Ecto neural progenitor cell (in vitro differentiated cells): Measurements from ENCODE around the gene ELP1.

Source experiments
- DNase-seq: peaks from one replicate; pipeline ENCODE4 v3.0.0-alpha.2; 2018; ENCODE audit warnings: low spot score

The ELP1 gene

GRCh38 chr9:108882052-108882888, 51.7 kb downstream of the ELP1 start:
- no peak for DNase-seq

- no peak for DNase-seq
Measured at GRCh38 chr9:108880738-108881316, 53.1 kb downstream of the ELP1 start.

GRCh38 chr9:108877524-108877923, 56.4 kb downstream of the ELP1 start:
- no peak for DNase-seq

- no peak for DNase-seq
Measured at GRCh38 chr9:108876425-108876824, 57.5 kb downstream of the ELP1 start.

- no peak for DNase-seq
Measured at GRCh38 chr9:108874058-108874788, 59.7 kb downstream of the ELP1 start.

- no peak for DNase-seq
Measured at GRCh38 chr9:108869092-108869725, 64.7 kb downstream of the ELP1 start.

- no peak for DNase-seq
Measured at GRCh38 chr9:108867829-108868228, 66.1 kb downstream of the ELP1 start.

- no peak for DNase-seq
Measured at GRCh38 chr9:108867116-108867515, 66.8 kb downstream of the ELP1 start.

GRCh38 chr9:108866001-108866420, 67.9 kb downstream of the ELP1 start:
- DNase-seq: no peak

- no peak for DNase-seq
Measured at GRCh38 chr9:108865037-108865436, 68.9 kb downstream of the ELP1 start.

GRCh38 chr9:108864446-108864845, 69.5 kb downstream of the ELP1 start:
- no peak for DNase-seq

- DNase-seq: no peak
Measured at GRCh38 chr9:108863891-108864290, 70.0 kb downstream of the ELP1 start.

GRCh38 chr9:108861997-108862396, 71.9 kb downstream of the ELP1 start, which contains the start of gene ACTL7A:
Gene ACTL7A, plus strand, starts transcription at chr9:108862266. Its CDS starts 57 bp downstream, at chr9:108862323.
- no peak for DNase-seq

GRCh38 chr9:108861464-108861863, 72.5 kb downstream of the ELP1 start:
- DNase-seq: no peak

- no peak for DNase-seq
Measured at GRCh38 chr9:108860764-108861163, 73.2 kb downstream of the ELP1 start.

GRCh38 chr9:108860354-108860753, 73.6 kb downstream of the ELP1 start:
- DNase-seq: no peak

GRCh38 chr9:108859459-108860114, 74.3 kb downstream of the ELP1 start:
- no peak for DNase-seq

- no peak for DNase-seq
Measured at GRCh38 chr9:108857572-108857971, 76.4 kb downstream of the ELP1 start.

- no peak for DNase-seq
Measured at GRCh38 chr9:108855888-108856287, 78.0 kb downstream of the ELP1 start, which contains the start of gene ACTL7B. Gene ACTL7B, minus strand, starts transcription at chr9:108855986. Its CDS starts 56 bp downstream, at chr9:108855930.

- DNase-seq: no peak
Measured at GRCh38 chr9:108855529-108855886, 78.4 kb downstream of the ELP1 start.

GRCh38 chr9:108854641-108855528, 79.0 kb downstream of the ELP1 start:
- DNase-seq: no peak
